AG04450 (cell line): ENCODE data around the gene KCNIP4. TPM values are rescaled to one million over a fixed set of nuclear protein-coding genes. Genes with fewer than 3 reads are reported as not detected.

Source experiments
- CTCF ChIA-PET: fragments of 300-600, 350-600 bp; formaldehyde crosslinking; extraction: SDS; loops from one replicate; lab custom pipeline; 2022; ENCODE audit warnings: antibody characterized with exemption, inconsistent platforms; lab: Charles Lee
- POLR2A ChIA-PET: fragments of 350-600 bp; formaldehyde crosslinking; extraction: SDS; loops from one replicate; lab custom pipeline; 2021; ENCODE audit warnings: antibody characterized with exemption, inconsistent platforms; lab: Yijun Ruan, JAX
- DNase-seq: peaks from one replicate; pipeline ENCODE4 v3.0.0-alpha.2; 2011; ENCODE audit warnings: low read depth, low spot score
- H3K27ac ChIP-seq: one replicate; pipeline ENCODE4 v1.5.1; 2012; ENCODE audit warnings: low read depth, low read length, control low read depth
- H3K27me3 ChIP-seq: one replicate; pipeline ENCODE4 v1.6.0; 2012; ENCODE audit warnings: low read length; ENCODE audit not compliant: control insufficient read depth, insufficient read depth
- H3K4me3 ChIP-seq: 2 replicates; pipeline ENCODE4 v1.5.1; 2011; ENCODE audit warnings: mild to moderate bottlenecking, low read depth, low read length, control low read depth
- H3K9me3 ChIP-seq: 2 replicates; pipeline ENCODE4 v1.5.1; 2012; ENCODE audit warnings: low read length; ENCODE audit not compliant: control insufficient read depth, insufficient read depth
- CTCF ChIP-seq: IDR thresholded peaks from 2 replicates; pipeline ENCODE4 v1.5.1; 2011; ENCODE audit warnings: low read depth, low read length, control low read depth, inconsistent platforms
- polyA plus RNA-seq: library from polyadenylated mRNA; depleted of rRNA; stranded (reverse); fragments of >200 nt; gene quantifications from 2 replicates; pipeline ENCODE4 v1.2.3, GENCODE V29; 2011

KCNIP4 gene
- polyA plus RNA-seq, 1 experiment = not detected

GRCh38 chr4:21544415-21544814, 404.2 kb downstream of the KCNIP4 start:
- Histone ChIP-seq H3K4me3 (no peak overlapping the region), H3K27ac (no peak overlapping the region), H3K9me3 (peaks cover 8% of the 10 kb centered on the region; the same call in 1 of the 2 replicates), H3K27me3 (no peaks in the 10 kb centered on the region)
- no peak for DNase-seq
- ChIA-PET CTCF (no interaction called here), POLR2A (no interaction called here)
- no peak for TF ChIP-seq CTCF

DNA sequence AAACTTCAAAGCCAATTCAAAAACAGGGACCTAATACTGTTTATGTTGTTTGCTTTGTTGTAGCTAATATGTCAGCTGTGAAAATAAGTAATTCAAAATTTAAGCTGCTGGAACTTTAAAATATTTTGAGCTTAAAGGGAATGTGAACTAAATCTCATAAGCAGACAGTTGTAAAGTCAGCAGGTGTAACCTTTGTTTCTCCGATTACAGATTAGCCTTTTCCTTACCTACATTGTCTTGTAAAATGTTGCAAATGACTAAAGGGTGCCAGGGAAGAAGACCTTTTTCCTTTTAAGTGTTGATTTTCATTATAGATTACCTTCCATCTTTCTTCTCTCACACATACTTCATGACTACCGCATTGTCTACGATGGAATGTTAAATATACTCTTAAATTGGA, 405.1 kb downstream of the KCNIP4 start:
- H3K9me3 ChIP-seq = peaks cover 8% of the 10 kb centered on the region; the same call in 1 of the 2 replicates
- no peak overlapping the region for H3K4me3 ChIP-seq
- H3K27ac ChIP-seq = no peak overlapping the region
- no peaks in the 10 kb centered on the region for H3K27me3 ChIP-seq
- TF ChIP-seq CTCF = no peak
- no peak for DNase-seq
- POLR2A ChIA-PET = no interaction called here
- CTCF ChIA-PET = no interaction called here

DNA sequence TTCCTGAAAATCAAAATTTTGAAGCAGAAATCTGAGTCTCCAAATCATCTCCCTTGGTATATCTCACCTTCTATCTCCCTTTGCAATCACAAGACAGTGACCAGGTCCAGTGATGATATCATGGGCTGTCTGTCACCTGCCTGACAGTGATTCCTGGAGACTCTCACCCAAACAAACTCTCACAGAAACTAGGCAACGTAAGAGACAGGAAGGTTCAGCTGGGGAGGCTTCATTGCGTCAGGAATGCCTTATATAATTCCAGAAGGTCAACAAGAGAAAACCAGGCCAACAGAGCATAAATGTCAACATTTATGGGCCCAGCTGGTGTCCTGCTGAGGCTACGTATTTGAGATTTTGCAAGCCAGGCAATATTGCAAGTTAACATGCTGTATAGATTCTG, 412.7 kb downstream of the KCNIP4 start:
- Histone ChIP-seq H3K9me3 (peaks cover 9% of the 10 kb centered on the region; the same call in 1 of the 2 replicates), H3K27me3 (no peaks in the 10 kb centered on the region), H3K4me3 (no peak overlapping the region), H3K27ac (no peak overlapping the region)
- no peak for TF ChIP-seq CTCF
- POLR2A ChIA-PET = no interaction called here
- CTCF ChIA-PET = no interaction called here
- DNase-seq = no peak

DNA sequence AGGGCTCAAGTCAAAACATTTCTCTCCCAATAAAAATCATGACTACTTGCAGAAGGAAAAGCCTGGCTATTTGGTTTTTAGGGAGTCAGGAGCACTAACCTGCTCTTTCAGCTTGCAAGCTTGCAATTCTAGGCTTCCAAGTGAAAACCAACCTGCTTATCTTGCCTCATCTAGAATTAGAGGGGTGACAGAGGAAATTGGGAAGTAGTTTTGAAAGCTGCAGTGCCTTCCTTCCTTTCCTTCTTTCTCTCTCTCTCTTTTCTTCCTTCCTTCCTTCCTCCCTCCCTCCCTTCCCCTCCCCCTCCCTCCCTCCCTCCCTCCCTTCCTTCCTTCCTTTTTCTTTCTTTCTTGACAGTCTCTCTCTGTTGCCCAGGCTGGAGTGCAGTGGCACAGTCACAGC, 417.5 kb downstream of the KCNIP4 start:
- ChIA-PET POLR2A (no interaction called here), CTCF (no interaction called here)
- DNase-seq = no peak

DNA sequence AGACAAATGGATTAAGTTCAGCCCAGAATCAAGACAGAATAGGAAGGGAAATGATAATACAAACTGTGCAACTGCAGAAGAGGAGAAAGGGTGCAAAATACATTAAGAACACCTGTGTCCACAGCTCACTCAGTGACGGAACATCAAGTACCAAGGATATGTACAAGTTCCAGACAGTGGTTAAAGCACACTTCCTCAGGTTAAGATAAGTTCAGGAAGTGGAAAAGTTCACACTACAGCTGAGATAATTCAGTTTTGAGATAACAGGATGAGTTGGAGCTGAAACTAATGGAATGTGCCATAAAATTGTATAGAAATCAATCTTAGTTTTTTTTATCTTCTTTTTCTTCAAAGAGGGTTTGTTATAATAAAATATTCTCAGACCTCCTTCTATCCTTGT, 419.4 kb downstream of the KCNIP4 start:
- CTCF ChIA-PET = no interaction called here
- Histone ChIP-seq H3K9me3 (no peaks in the 10 kb centered on the region; the same call in 1 of the 2 replicates), H3K27ac (no peak overlapping the region), H3K4me3 (no peak overlapping the region), H3K27me3 (no peaks in the 10 kb centered on the region)
- POLR2A ChIA-PET = no interaction called here
- DNase-seq = no peak
- no peak for TF ChIP-seq CTCF

More for the DNA sequence above, 417.5 kb downstream of the KCNIP4 start:
- Histone ChIP-seq H3K27me3 (no peaks in the 10 kb centered on the region), H3K9me3 (peaks cover 7% of the 10 kb centered on the region; the same call in 1 of the 2 replicates), H3K4me3 (no peak overlapping the region), H3K27ac (no peak overlapping the region)
- no peak for TF ChIP-seq CTCF
